K562 (cell line): ENCODE results near the gene TXNIP. TPM values are rescaled to one million over a fixed set of nuclear protein-coding genes. Genes with fewer than 3 reads are reported as not detected.
A peak's percentile ranks its signal among the peaks of the same experiment; 100 is the strongest.

ENCODE experiments used
- DDX20 ChIP-seq: fragments of 450-650 bp; IDR thresholded peaks from 2 replicates; pipeline ENCODE4 v1.6.1; 2016; ENCODE audit warnings: missing genetic modification characterization, low read depth, mild to moderate bottlenecking, missing compliant biosample characterization, moderate library complexity
- GATA2 ChIP-seq: sonication (generic); formaldehyde crosslinking; IDR thresholded peaks from 2 replicates; pipeline ENCODE4 v1.4.0; 2020; ENCODE audit warnings: mild to moderate bottlenecking, missing genetic modification reagents
- HMGN3 ChIP-seq: IDR thresholded peaks from 2 replicates; pipeline ENCODE4 v1.6.1; 2011; ENCODE audit warnings: borderline replicate concordance, low read depth, mild to moderate bottlenecking, mixed read lengths, low read length; ENCODE audit not compliant: insufficient read length; ENCODE audit errors: extremely low read depth
- ILK ChIP-seq: fragments of 450-650 bp; IDR thresholded peaks from 2 replicates; pipeline ENCODE4 v1.6.1; 2016; ENCODE audit warnings: missing genetic modification characterization, low read depth, mild to moderate bottlenecking, missing compliant biosample characterization, moderate library complexity, borderline replicate concordance
- KDM5B ChIP-seq: fragments of 200-600 bp; sonication (generic); IDR thresholded peaks from 2 replicates; pipeline ENCODE4 v1.6.1; 2012; ENCODE audit warnings: low read depth, mild to moderate bottlenecking, moderate library complexity, low read length, control low read depth, inconsistent platforms; ENCODE audit not compliant: insufficient replicate concordance
- LCOR ChIP-seq: sonication (generic); formaldehyde crosslinking; IDR thresholded peaks from 2 replicates; pipeline ENCODE4 v1.8.0; 2022; ENCODE audit warnings: mild to moderate bottlenecking, missing genetic modification reagents
- MAFG ChIP-seq: fragments of 450-650 bp; conservative IDR thresholded peaks from 2 replicates; pipeline ENCODE4 v1.6.1; 2016; ENCODE audit warnings: missing genetic modification characterization, missing compliant biosample characterization
- MCM2 ChIP-seq: fragments of 450-650 bp; IDR thresholded peaks from 2 replicates; pipeline ENCODE4 v1.6.1; 2017; ENCODE audit warnings: low read depth, mild to moderate bottlenecking
- NFATC3 ChIP-seq: fragments of 450-650 bp; IDR thresholded peaks from 2 replicates; pipeline ENCODE4 v1.6.1; 2017; ENCODE audit warnings: mild to moderate bottlenecking
- PTTG1 ChIP-seq: fragments of 450-650 bp; IDR thresholded peaks from 2 replicates; pipeline ENCODE4 v1.6.1; 2016; ENCODE audit warnings: low read depth, mild to moderate bottlenecking, missing genetic modification characterization, missing compliant biosample characterization
- RCOR1 ChIP-seq, 2 experiments: IDR thresholded peaks; 2 replicates each; pipeline ENCODE4 v1.6.1; 2012; ENCODE audit warnings: low read depth in 2 of 2, low read length in 2 of 2, borderline replicate concordance in 1 of 2, improper control_type of control experiment in 1 of 2
- RFX7 ChIP-seq: fragments of 250-450 bp; sonication (Bioruptor Pico); IDR thresholded peaks from 2 replicates; pipeline ENCODE4 v1.5.1; 2021; ENCODE audit warnings: mild to moderate bottlenecking
- SIN3A ChIP-seq, 2 experiments: fragments of 150-350 bp in 1 of 2; IDR thresholded peaks; 2 replicates each; pipeline ENCODE4 v1.6.1; 2011 to 2016; ENCODE audit warnings: borderline replicate concordance in 2 of 2, low read depth in 2 of 2, low read length in 2 of 2, mild to moderate bottlenecking in 2 of 2, moderate library complexity in 2 of 2; ENCODE audit not compliant: control insufficient read depth in 1 of 2
- SOX6 ChIP-seq: fragments of 450-650 bp; IDR thresholded peaks from 2 replicates; pipeline ENCODE4 v1.6.1; 2014; ENCODE audit warnings: mild to moderate bottlenecking
- SRSF7 ChIP-seq: fragments of 200-400 bp; formaldehyde crosslinking; optimal IDR thresholded peaks from 2 replicates; pipeline ENCODE3; 2017; ENCODE audit warnings: mild to moderate bottlenecking, low read depth, low read length
- TAL1 ChIP-seq: fragments of 450-650 bp; IDR thresholded peaks from 2 replicates; pipeline ENCODE4 v1.6.1; 2016; ENCODE audit warnings: mild to moderate bottlenecking
- ZNF175 ChIP-seq: fragments of 200-800 bp; sonication (Bioruptor generic); IDR thresholded peaks from 2 replicates; pipeline ENCODE4 v1.6.1; 2016; ENCODE audit warnings: low read depth, mild to moderate bottlenecking, missing genetic modification characterization, missing compliant biosample characterization
- ZNF354B ChIP-seq: fragments of 250-450 bp; sonication (Bioruptor Pico); IDR thresholded peaks from 2 replicates; pipeline ENCODE4 v1.4.0; 2020
- ZNF778 ChIP-seq: fragments of 450-650 bp; formaldehyde crosslinking; IDR thresholded peaks from 2 replicates; pipeline ENCODE4 v1.4.0; 2020; ENCODE audit warnings: mild to moderate bottlenecking, moderate library complexity
- polyA plus RNA-seq, 8 experiments: library from polyadenylated mRNA; depleted of rRNA in 4 of 8; stranded (reverse) in 5 of 8; unstranded in 3 of 8; fragments of >200 nt; fragmentation: Nextera tagmentation in 2 of 8; fragmentation: Illumina TruSeq in 1 of 8; extraction: Ambion mirVana in 2 of 8; extraction: Trizol in 1 of 8; gene quantifications; 2 replicates each; pipeline versions ENCODE4 v1.2.1 to v1.2.3, GENCODE V29; 2011 to 2014; ENCODE audit warnings: inconsistent platforms in 1 of 8, missing spikeins in 1 of 8
- total RNA-seq, 7 experiments: library from RNA; depleted of rRNA in 6 of 7; stranded (reverse); fragments of >200 nt in 6 of 7; fragmentation: Illumina TruSeq in 2 of 7; extraction: Trizol in 2 of 7; gene quantifications; 2 replicates each; pipeline versions ENCODE4 v1.2.1 to v1.2.3, GENCODE V29; 2011 to 2021; ENCODE audit warnings: low replicate concordance in 1 of 7
- TF ChIP-seq, protein P1 (sequence below): fragments of 250-450 bp; sonication (Bioruptor Pico); IDR thresholded peaks from 2 replicates; pipeline ENCODE4 v1.8.0; 2022; ENCODE audit warnings: moderate library complexity, mild to moderate bottlenecking, inconsistent platforms
- TF ChIP-seq, protein P2 (sequence below): fragments of 450-650 bp; IDR thresholded peaks from 2 replicates; pipeline ENCODE4 v1.6.1; 2016; ENCODE audit warnings: low read depth, mild to moderate bottlenecking, moderate library complexity
- TF ChIP-seq, protein P3 (sequence below): fragments of 450-650 bp; IDR thresholded peaks from one replicate; pipeline ENCODE4 v1.6.1; 2018; ENCODE audit warnings: mild to moderate bottlenecking, moderate library complexity; ENCODE audit not compliant: partially characterized antibody
- TF ChIP-seq, protein P4 (sequence below): fragments of 450-650 bp; IDR thresholded peaks from 2 replicates; pipeline ENCODE4 v1.7.0; 2016; ENCODE audit warnings: borderline replicate concordance

TXNIP gene
- total and polyA plus RNA-seq, 9 of the 15 experiments (the other 6 are each of a cell fraction or from before 2014, with no cell fraction given) = 120 to 499 (median 257) TPM

DNA sequence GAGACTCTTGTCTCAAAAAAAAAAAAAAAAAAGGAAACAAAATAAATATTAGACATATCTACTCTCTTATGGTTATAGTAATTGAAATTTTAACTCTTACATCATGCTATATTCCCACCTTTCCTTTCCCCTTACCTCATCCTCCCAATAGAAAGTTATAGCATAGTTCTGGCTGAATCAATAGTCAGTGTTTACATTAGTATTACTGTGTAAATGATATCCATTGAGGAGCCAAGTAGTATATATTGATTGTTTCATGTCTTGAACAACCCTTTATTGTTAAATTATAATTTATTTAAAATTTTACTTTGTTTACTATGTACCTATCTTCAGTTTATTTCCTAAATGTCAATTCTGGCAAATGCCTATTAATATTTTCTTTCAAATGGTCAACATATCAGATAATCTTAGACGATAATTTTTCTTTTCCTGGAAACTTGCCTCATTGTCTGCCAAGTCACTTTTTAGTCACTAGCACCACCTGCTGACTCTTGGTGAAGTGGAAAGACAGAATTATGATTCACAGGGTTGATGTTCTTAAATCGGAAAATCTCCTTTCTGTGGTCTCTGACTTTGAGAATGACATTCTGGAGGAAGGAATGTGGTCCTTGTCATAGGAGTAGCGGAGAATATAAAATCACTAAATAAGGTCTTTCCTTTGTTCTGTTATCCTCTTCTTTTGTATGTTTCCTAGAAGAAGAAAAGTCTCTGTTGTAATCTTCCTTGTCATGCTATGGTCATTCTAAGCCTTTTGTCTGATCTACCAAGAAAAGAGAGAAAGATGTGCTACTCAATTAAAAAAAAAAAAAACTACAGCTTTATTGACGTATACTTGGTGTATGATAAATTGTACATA, 16.6 kb upstream of the TXNIP start (continued):
- TF ChIP-seq, protein P1, sequence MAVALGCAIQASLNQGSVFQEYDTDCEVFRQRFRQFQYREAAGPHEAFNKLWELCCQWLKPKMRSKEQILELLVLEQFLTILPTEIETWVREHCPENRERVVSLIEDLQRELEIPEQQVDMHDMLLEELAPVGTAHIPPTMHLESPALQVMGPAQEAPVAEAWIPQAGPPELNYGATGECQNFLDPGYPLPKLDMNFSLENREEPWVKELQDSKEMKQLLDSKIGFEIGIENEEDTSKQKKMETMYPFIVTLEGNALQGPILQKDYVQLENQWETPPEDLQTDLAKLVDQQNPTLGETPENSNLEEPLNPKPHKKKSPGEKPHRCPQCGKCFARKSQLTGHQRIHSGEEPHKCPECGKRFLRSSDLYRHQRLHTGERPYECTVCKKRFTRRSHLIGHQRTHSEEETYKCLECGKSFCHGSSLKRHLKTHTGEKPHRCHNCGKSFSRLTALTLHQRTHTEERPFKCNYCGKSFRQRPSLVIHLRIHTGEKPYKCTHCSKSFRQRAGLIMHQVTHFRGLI (CRISPR knock-in tag) = no peak
- TF ChIP-seq SIN3A (IDR thresholded peaks at IDR 0.05; ENCODE audit: borderline replicate concordance in 2 of 2, control insufficient read depth in 1 of 2, low read depth in 2 of 2, low read length in 2 of 2) (no peak), RFX7 (no peak), MAFG (tag) (no peak), RCOR1 (IDR thresholded peaks at IDR 0.05; ENCODE audit: borderline replicate concordance in 1 of 2, low read depth in 2 of 2, low read length in 2 of 2) (0 out of 4 replicates have a peak, but pooled peaks of 1 of the 2 experiments have one; percentile 34), ZNF354B (no peak), SRSF7 (no peak), PTTG1 (tag) (no peak), ILK (tag) (no peak), ZNF175 (0 out of 2 replicates have a peak, but pooled peaks have one; percentile 24), KDM5B (no peak), TAL1 (no peak), LCOR (CRISPR knock-in tag) (no peak), ZNF778 (CRISPR knock-in tag) (no peak), GATA2 (peak; percentile 68; the same call in 1 of the 2 replicates), SOX6 (peak; percentile 82), MCM2 (no peak), HMGN3 (no peak), DDX20 (tag) (no peak), NFATC3 (no peak)
- TF ChIP-seq, protein P2, sequence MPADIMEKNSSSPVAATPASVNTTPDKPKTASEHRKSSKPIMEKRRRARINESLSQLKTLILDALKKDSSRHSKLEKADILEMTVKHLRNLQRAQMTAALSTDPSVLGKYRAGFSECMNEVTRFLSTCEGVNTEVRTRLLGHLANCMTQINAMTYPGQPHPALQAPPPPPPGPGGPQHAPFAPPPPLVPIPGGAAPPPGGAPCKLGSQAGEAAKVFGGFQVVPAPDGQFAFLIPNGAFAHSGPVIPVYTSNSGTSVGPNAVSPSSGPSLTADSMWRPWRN = peak; percentile 20; the same call in 1 of the 2 replicates
- TF ChIP-seq, protein P3, sequence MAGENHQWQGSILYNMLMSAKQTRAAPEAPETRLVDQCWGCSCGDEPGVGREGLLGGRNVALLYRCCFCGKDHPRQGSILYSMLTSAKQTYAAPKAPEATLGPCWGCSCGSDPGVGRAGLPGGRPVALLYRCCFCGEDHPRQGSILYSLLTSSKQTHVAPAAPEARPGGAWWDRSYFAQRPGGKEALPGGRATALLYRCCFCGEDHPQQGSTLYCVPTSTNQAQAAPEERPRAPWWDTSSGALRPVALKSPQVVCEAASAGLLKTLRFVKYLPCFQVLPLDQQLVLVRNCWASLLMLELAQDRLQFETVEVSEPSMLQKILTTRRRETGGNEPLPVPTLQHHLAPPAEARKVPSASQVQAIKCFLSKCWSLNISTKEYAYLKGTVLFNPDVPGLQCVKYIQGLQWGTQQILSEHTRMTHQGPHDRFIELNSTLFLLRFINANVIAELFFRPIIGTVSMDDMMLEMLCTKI = no peak
- TF ChIP-seq, protein P4, sequence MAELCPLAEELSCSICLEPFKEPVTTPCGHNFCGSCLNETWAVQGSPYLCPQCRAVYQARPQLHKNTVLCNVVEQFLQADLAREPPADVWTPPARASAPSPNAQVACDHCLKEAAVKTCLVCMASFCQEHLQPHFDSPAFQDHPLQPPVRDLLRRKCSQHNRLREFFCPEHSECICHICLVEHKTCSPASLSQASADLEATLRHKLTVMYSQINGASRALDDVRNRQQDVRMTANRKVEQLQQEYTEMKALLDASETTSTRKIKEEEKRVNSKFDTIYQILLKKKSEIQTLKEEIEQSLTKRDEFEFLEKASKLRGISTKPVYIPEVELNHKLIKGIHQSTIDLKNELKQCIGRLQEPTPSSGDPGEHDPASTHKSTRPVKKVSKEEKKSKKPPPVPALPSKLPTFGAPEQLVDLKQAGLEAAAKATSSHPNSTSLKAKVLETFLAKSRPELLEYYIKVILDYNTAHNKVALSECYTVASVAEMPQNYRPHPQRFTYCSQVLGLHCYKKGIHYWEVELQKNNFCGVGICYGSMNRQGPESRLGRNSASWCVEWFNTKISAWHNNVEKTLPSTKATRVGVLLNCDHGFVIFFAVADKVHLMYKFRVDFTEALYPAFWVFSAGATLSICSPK = no peak
